Naive B cell (primary cell): Measurements from ENCODE around the gene TACC2. TPM values are rescaled to one million over a fixed set of nuclear protein-coding genes. Genes with fewer than 3 reads are reported as not detected.

Experiments used
- ATAC-seq, 2 donors: fragments of 150-1000 bp; cut with Tn5 transposase; 2 replicates each; pipeline ENCODE4 v1.10.0; 2021; ENCODE audit warnings: low read depth in 2 of 2, mild to moderate bottlenecking in 2 of 2, moderate library complexity in 2 of 2
- DNase-seq: peaks from one replicate; pipeline ENCODE4 v3.0.0; 2022
- H3K27ac Mint-ChIP-seq, 6 donors: one replicate each; pipeline ENCODE4 v1.8.0; 2020 to 2022; ENCODE audit warnings: mild to moderate bottlenecking in 6 of 6, mixed read lengths in 6 of 6, moderate library complexity in 5 of 6, inconsistent platforms in 2 of 6
- H3K27me3 Mint-ChIP-seq, 3 donors: one replicate each; pipeline ENCODE4 v1.8.0; 2021 to 2022; ENCODE audit warnings: mixed read lengths in 3 of 3, mild to moderate bottlenecking in 1 of 3
- H3K36me3 Mint-ChIP-seq, 2 donors: one replicate each; pipeline ENCODE4 v1.8.0; 2020 to 2022; ENCODE audit warnings: mixed read lengths in 2 of 2, inconsistent platforms in 1 of 2, mild to moderate bottlenecking in 1 of 2
- H3K4me1 Mint-ChIP-seq, 3 donors: one replicate each; pipeline ENCODE4 v1.8.0; 2020 to 2022; ENCODE audit warnings: mixed read lengths in 3 of 3, inconsistent platforms in 1 of 3, mild to moderate bottlenecking in 1 of 3, moderate library complexity in 1 of 3
- H3K4me3 Mint-ChIP-seq, 8 donors: one replicate each; pipeline ENCODE4 v1.8.0; 2020 to 2022; ENCODE audit warnings: mild to moderate bottlenecking in 8 of 8, mixed read lengths in 8 of 8, moderate library complexity in 8 of 8, inconsistent platforms in 2 of 8
- H3K9me3 Mint-ChIP-seq, 7 donors: one replicate each; pipeline ENCODE4 v1.8.0; 2020 to 2022; ENCODE audit warnings: mixed read lengths in 7 of 7, mild to moderate bottlenecking in 5 of 7, inconsistent platforms in 2 of 7, moderate library complexity in 1 of 7
- polyA plus RNA-seq, 6 donors: library from polyadenylated mRNA; unstranded; fragments of 300-500 nt; fragmentation: Illumina TruSeq; gene quantifications; one replicate each; pipeline ENCODE4 v1.2.3, GENCODE V29; 2021; ENCODE audit warnings: low read depth in 6 of 6

The TACC2 gene
- polyA plus RNA-seq, 6 donors from 2014 or later, result not detected

DNA sequence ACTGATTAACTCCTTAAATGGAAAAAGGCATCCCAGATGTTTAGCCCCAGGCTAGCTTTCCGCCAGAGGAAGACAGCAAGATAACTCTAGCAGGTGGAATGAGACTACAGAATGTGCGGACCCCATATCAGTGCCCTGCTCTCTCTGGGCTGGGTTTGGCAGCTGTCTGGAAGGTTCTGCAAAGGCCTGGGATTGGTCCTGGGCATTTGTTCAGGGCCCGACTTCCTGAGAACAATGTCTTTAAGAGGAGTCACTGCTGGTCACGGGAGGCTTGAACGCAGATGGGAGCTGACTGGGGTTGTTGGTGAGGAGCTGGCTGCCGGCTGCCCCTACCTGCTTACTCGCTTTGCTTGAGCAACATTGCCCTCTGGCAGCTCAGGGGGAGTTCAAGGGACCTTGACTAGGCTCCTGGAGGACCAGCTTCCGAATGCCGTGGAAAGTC, 151.5 kb downstream of the TACC2 start:
- Mint-ChIP-seq H3K27me3 (peaks cover 9 to 24% (median 13%) of the 10 kb centered on the region in 3 donors), H3K4me1 (no peaks in the 10 kb centered on the region), H3K36me3 (peaks cover 4 to 6% of the 10 kb centered on the region in 2 donors), H3K4me3 (no peak overlapping the region), H3K9me3 (peaks cover 0 to 14% (median 5%) of the 10 kb centered on the region in 7 donors), H3K27ac (no peak overlapping the region)
- DNase-seq (no peak), ATAC-seq (no peak)

DNA sequence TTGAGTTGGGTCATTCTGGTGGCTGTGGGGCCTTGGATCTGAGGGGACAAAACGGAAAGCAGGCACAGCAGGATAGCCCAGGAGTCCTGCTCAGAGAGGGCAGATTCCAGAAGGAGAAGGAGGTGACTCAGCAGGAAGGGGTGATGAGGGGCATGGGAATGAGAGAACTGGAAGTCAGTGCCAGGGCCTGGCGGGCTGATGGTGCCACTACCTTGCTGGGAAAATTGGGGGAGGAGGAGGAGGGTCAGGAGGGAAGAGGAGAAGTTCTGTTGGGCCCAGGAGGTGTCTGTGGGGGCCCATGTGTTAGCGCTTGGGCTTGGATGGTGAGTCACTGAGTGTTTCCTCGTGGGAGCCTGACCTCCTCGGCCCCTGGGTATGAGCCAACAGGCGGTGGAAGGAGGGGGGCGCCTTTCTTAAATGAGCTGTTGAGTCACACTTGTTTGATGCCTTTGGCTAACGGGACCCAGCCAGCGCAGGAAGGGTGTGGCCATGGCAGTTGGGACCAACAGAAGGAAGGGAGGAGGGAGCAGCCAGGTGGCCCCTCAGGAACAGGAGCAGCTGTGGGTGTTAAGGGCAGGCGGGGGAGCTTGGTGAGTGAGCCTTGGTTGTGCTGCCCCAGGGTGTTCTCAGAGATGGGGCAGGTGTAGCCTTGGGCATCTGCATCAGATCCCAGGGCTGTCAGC, 152.1 kb downstream of the TACC2 start:
- ATAC-seq (no peak), DNase-seq (no peak)
- H3K36me3 Mint-ChIP-seq, result peaks cover 4 to 7% of the 10 kb centered on the region in 2 donors
- no peaks in the 10 kb centered on the region for H3K4me1 Mint-ChIP-seq
- peaks cover 0 to 19% (median 9%) of the 10 kb centered on the region in 7 donors for H3K9me3 Mint-ChIP-seq
- peaks cover 9 to 24% (median 13%) of the 10 kb centered on the region in 3 donors for H3K27me3 Mint-ChIP-seq
- H3K4me3 Mint-ChIP-seq, result peak overlapping the region in 1 of 8 donors; percentile 23
- H3K27ac Mint-ChIP-seq, result no peak overlapping the region

DNA sequence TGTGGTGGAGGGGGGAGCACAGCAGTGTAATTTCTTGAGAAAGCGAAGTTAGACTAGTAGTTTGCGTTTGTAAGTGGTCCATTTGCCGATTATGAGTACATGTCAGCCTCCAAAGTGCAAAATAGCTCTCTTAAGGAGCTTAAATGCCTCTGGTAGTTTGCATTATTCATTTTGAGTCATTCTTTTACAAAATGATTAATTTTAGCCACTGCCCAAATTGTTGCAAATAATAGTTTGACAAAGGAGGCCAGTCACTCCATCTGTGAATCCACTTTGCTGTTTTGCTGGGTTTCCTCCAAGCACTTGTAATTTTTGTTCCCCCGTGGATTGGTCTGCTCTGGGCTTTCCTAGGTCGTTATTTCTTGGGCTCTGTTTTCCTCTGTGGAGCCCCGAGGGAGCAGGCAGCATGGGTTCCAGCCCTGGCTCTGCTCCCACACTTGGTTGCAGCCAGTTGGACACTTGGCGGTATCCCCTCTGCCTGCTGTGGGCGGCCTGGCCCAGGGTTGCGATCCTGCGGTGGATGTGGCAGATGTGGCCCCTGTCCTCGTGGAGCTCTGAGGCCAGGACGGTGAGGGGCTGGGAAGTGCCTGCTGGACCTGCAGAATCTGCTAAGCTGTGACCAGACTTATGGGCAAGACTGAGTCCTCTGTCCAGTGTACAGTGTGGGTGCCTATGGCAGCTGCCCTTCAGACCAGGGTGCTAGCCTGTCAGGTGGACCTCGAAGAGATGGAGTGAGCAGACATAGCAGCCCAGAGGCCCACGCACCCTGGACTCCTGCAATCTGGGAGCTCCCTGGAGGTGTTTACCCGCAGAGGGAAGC, 153.1 kb downstream of the TACC2 start:
- Mint-ChIP-seq H3K36me3 (peaks cover 4 to 7% of the 10 kb centered on the region in 2 donors), H3K9me3 (peaks cover 0 to 19% (median 9%) of the 10 kb centered on the region in 7 donors), H3K27me3 (peaks cover 9 to 24% (median 13%) of the 10 kb centered on the region in 3 donors), H3K27ac (no peak overlapping the region), H3K4me3 (no peak overlapping the region), H3K4me1 (no peaks in the 10 kb centered on the region)
- ATAC-seq (no peak), DNase-seq (no peak)

DNA sequence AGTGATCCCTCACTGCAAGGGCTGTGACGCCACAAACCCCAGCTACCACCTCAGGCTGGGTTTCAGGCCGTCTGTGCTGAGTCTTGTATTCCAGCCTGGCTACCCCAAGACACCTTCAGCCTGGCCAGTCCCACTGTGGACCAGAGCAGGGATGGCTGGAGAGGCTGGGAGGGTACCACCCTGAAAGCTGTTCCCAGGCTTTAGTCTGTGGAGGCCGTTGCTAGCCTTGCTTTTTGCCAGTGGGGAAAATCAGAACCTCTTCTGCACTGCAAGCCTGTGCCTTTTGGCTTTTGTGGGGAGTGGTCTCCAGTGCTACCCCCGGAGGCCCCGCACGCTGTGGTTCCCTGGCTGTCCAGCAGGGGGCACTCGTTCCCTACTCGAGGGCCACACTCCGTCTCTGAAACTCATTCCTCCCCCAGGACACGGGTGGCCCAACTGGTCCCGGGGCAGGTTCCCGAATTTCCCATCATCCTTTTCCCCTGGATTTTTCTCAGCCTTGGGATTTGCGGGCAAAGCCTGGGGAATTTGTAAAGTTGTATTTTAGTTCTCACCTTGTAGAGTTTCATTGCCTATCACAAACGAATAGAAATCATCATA, 153.8 kb downstream of the TACC2 start:
- Mint-ChIP-seq H3K4me1 (no peaks in the 10 kb centered on the region), H3K4me3 (no peak overlapping the region), H3K36me3 (peaks cover 4 to 7% of the 10 kb centered on the region in 2 donors), H3K27me3 (peaks cover 9 to 22% (median 13%) of the 10 kb centered on the region in 3 donors), H3K27ac (peak overlapping the region in 1 of 6 donors; percentile 36), H3K9me3 (peaks cover 0 to 19% (median 9%) of the 10 kb centered on the region in 7 donors)
- DNase-seq, result no peak
- no peak for ATAC-seq

DNA sequence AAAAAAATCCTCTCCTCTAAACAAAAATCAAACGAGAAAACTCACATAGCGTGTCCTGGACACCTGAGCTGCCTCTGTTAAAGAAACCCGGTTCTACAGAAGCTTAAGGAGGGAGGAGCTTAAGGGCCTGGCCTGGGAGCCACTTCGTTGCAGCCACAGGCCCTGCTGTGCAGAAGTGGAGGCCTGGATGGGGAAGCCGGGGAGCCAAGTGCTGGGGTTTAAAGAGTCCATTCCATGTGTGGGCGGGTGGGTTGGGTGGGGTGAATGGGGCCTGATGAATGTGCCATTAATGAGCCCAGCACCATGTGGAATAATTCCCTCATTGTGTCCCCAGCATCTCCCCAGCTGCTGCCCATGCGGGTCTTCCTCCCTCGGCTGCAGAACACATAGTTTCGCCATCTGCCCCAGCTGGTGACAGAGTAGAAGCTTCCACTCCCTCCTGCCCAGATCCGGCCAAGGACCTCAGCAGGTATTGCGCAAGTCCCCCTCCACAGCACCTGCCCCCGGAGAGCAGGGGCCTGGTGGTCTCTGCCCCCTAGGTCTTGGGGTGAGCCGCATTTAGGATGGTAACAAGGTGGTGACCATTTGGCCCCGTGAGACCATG, 154.4 kb downstream of the TACC2 start:
- peaks cover 9 to 18% (median 13%) of the 10 kb centered on the region in 3 donors for H3K27me3 Mint-ChIP-seq
- no peaks in the 10 kb centered on the region for H3K4me1 Mint-ChIP-seq
- no peak overlapping the region for H3K4me3 Mint-ChIP-seq
- peaks cover 4 to 7% of the 10 kb centered on the region in 2 donors for H3K36me3 Mint-ChIP-seq
- no peak for ATAC-seq
- H3K9me3 Mint-ChIP-seq, result peaks cover 0 to 19% (median 9%) of the 10 kb centered on the region in 7 donors
- peak overlapping the region in 1 of 6 donors; percentile 36 for H3K27ac Mint-ChIP-seq
- DNase-seq, result no peak

DNA sequence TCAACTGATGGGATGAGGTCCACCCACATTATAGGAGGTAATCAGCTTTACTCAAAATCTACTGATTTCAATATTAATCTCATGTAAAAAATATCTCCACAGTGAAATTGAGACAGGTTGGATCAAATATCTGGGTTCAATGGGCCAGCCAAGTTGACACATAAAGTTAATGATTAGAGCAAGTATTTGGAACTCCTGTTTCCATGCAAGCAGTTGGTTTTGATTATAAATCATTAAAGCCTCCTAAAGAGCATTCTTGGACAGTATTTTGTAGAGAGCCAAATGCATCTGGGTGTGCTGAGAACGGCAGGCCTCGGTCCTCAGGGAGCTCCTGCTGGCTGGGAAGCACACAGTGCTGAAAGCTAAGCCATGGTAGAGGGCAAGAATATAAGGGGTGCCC, 155.2 kb downstream of the TACC2 start:
- Mint-ChIP-seq H3K4me1 (no peaks in the 10 kb centered on the region), H3K36me3 (peaks cover 4 to 7% of the 10 kb centered on the region in 2 donors), H3K9me3 (peaks cover 0 to 19% (median 9%) of the 10 kb centered on the region in 7 donors), H3K27me3 (peaks cover 9 to 17% (median 13%) of the 10 kb centered on the region in 3 donors), H3K27ac (no peak overlapping the region), H3K4me3 (no peak overlapping the region)
- ATAC-seq, result no peak
- DNase-seq, result no peak

DNA sequence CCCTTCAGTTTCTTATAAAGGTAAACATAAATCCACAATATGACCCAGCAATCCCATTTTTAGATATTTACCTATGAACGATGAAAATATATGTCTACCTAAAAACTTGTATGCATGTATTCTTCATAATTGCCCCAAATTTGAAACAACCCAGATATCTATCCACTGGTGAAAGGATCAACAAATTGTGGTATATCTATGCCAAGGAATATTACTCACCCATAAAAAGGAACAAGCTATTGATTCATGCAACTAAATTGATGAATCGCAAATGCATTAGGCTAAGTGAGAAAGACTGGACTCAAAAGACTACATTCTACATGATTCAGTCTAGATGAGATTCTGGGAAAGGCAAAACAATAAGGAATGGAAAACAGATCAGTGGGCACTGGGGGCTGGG, 156.2 kb downstream of the TACC2 start:
- no peak overlapping the region for H3K27ac Mint-ChIP-seq
- DNase-seq (no peak), ATAC-seq (no peak)
- H3K9me3 Mint-ChIP-seq, result peaks cover 0 to 19% (median 9%) of the 10 kb centered on the region in 7 donors
- H3K36me3 Mint-ChIP-seq, result peaks cover 4 to 7% of the 10 kb centered on the region in 2 donors
- peaks cover 0 to 2% (median 0%) of the 10 kb centered on the region in 3 donors for H3K4me1 Mint-ChIP-seq
- H3K4me3 Mint-ChIP-seq, result no peak overlapping the region
- peaks cover 9 to 12% (median 12%) of the 10 kb centered on the region in 3 donors for H3K27me3 Mint-ChIP-seq

DNA sequence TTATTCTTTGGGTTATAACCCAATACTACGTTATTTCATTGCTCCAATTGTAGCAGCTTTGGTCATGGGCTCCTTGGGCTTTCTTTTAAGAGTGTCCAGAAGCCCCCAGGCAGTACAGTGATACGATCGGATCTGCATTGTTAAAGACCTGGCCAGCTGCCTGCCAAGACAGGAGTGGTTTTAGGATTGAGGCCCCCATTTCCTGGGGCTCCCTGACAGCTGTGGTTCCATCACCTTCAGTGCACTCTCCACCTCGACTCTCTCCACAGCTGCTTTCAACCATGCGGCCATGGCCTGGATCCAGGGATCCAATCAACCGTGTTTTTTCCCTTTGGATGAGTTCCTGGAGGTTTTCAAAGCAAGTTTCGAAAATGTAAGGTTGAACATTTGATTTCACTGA, 158.7 kb downstream of the TACC2 start:
- Mint-ChIP-seq H3K27me3 (peaks cover 4 to 18% (median 12%) of the 10 kb centered on the region in 3 donors), H3K36me3 (peaks cover 4 to 7% of the 10 kb centered on the region in 2 donors), H3K4me1 (peaks cover 0 to 2% (median 0%) of the 10 kb centered on the region in 3 donors), H3K27ac (no peak overlapping the region), H3K4me3 (no peak overlapping the region), H3K9me3 (peaks cover 0 to 19% (median 9%) of the 10 kb centered on the region in 7 donors)
- ATAC-seq, result no peak
- no peak for DNase-seq

DNA sequence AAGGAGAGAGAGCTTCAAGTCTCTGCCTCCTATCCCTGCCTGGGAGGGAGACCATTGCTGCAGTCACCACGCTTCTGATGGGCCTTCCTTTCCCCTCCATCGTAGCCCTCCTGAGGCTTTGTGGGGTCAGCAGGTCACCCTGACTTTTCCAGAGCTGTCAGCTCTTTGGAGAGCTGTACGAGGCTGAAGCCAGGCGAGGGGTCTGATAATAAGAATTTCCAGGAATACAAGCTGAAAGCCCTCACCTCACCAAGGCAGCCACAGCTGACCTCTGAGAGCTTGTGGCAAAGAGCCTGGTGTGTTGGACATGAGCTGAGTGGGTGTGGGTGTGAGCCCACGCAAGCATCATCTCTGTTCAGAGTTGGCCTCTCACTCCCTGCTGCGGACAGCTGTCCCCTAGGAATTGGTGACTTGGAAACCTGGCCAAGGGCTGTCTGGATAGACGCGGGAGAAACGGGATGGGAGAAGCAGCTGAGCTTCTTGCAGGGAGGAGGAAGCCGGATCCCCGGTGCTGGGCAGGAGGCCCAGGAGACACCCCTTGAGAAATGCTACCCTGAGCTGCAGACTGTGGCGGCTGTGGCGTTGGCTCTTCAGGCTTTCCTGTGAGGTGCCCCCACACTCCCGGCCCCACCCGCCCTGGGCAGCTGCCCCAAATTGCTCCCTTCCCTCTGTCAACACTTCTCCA, 160.1 kb downstream of the TACC2 start:
- Mint-ChIP-seq H3K36me3 (peaks cover 4 to 7% of the 10 kb centered on the region in 2 donors), H3K27ac (no peak overlapping the region), H3K27me3 (peaks cover 7 to 18% (median 14%) of the 10 kb centered on the region in 3 donors), H3K4me1 (peaks cover 0 to 2% (median 0%) of the 10 kb centered on the region in 3 donors), H3K4me3 (no peak overlapping the region), H3K9me3 (peaks cover 0 to 19% (median 9%) of the 10 kb centered on the region in 7 donors)
- DNase-seq (no peak), ATAC-seq (no peak)

DNA sequence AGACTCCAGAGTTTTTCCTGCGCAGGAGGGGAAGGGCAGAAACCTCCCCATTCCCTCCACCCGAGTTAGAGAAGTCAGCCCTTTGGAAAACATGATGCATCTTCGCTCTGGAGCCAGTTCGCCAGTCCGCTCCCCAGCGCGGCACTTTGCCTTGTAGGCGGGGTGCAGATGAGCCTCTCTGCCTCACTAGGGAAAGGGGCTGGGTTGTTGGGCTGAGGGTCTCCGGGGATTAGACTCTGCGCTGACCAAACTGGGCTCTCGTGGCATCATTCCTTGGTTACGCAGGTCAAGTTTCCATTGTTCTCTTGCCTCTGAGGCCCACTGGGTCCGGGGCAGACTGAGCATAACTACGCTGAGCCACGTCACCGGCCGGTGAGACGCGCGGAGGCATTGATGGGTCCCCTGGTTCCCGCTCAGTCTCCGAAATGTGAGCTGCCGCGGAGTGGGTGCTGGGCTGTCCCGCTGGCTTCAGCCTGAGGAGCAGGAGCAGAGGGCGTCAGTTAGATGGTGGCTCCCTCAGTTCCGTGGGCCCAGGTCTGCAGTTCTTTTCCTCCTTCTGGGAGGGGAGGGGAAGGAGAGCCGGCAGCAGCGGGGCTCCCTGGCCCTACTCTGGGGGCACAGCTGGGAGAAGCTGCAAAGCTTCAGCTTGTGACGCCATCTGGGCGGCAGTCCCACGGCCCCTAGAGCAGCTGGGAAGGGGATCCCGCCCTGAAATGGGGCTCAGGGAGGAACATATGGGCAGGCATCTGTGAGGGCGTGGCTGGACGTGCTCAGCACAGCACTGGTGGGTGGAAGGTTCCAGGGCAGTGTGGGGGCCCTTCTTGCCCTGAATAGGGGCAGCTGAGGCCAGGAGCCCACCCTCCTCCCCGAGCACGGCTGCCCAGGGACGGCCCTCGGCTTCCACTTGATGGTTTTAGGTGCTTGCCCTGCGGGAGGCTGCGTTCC, 160.9 kb downstream of the TACC2 start:
- ATAC-seq (no peak), DNase-seq (no peak)
- H3K4me3 Mint-ChIP-seq, result no peak overlapping the region
- peaks cover 4 to 7% of the 10 kb centered on the region in 2 donors for H3K36me3 Mint-ChIP-seq
- H3K27me3 Mint-ChIP-seq, result peaks cover 10 to 22% (median 18%) of the 10 kb centered on the region in 3 donors
- peaks cover 0 to 2% (median 0%) of the 10 kb centered on the region in 3 donors for H3K4me1 Mint-ChIP-seq
- peak overlapping the region in 1 of 6 donors; percentile 12 for H3K27ac Mint-ChIP-seq
- H3K9me3 Mint-ChIP-seq, result peaks cover 0 to 11% (median 9%) of the 10 kb centered on the region in 7 donors

DNA sequence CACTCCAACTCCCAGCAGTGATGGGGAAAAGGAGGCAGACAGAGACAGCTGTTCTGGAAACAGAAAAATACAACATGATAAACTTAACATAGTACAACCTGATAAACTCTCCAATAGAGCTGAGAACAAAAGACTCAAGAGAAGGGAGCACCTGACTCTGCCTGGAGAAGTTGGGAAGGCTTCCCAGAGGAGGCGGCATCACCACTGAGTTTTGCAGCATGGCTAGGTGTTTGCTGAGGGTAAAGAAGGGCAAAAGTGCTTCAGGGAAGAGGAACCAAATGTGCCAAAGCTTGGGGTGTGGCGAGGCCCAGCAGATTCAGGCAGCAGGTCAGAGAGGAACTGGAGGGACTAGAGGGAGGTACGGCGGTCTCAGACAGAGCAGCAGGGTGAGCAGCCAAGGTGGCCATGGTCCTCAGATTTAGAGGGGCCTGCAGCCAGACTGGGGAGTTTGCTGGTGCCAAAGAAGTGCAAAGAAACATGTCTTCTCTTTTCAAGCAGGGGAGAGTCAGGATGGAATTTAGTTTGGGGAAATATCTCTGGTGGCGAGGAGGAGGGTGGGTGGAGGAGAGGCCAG, 162.2 kb downstream of the TACC2 start:
- DNase-seq (no peak), ATAC-seq (no peak)
- Mint-ChIP-seq H3K36me3 (no peaks in the 10 kb centered on the region), H3K4me1 (peaks cover 0 to 2% (median 0%) of the 10 kb centered on the region in 3 donors), H3K27me3 (peaks cover 10 to 20% (median 18%) of the 10 kb centered on the region in 3 donors), H3K4me3 (no peak overlapping the region), H3K9me3 (no peaks in the 10 kb centered on the region), H3K27ac (no peak overlapping the region)
